VCaP (cell line): ENCODE measurements around the gene LMX1B.
A peak's percentile ranks its signal among the peaks of the same experiment; 100 is the strongest.

ENCODE experiments used
- H3K27ac ChIP-seq: fragments of 450-650 bp; 2 replicates; pipeline ENCODE4 v1.5.1; 2017
- CTCF ChIP-seq: fragments of 450-650 bp; conservative IDR thresholded peaks from 2 replicates; pipeline ENCODE4 v1.5.1; 2017; ENCODE audit warnings: mild to moderate bottlenecking, moderate library complexity

Gene LMX1B

GRCh38 chr9:126611592-126612325 is 2.0 kb upstream of the LMX1B start:
- H3K27ac ChIP-seq, result no peak overlapping the region
- peak; percentile 97 for TF ChIP-seq CTCF

GRCh38 chr9:126612326-126612812 is 1.4 kb upstream of the LMX1B start:
- no peak for TF ChIP-seq CTCF
- no peak overlapping the region for H3K27ac ChIP-seq

GRCh38 chr9:126612813-126613641 is 701 bp upstream of the LMX1B start:
- no peak for TF ChIP-seq CTCF
- H3K27ac ChIP-seq, result no peak overlapping the region

- no peak for TF ChIP-seq CTCF
- H3K27ac ChIP-seq, result no peak overlapping the region
Observed at GRCh38 chr9:126614088-126614454, 343 bp downstream of the LMX1B start.

GRCh38 chr9:126614455-126615244 is 922 bp downstream of the LMX1B start:
- H3K27ac ChIP-seq, result peak overlapping the region; percentile 3; the same call in 1 of the 2 replicates
- no peak for TF ChIP-seq CTCF

GRCh38 chr9:126615245-126615790 is 1.6 kb downstream of the LMX1B start:
- H3K27ac ChIP-seq, result peak overlapping the region; percentile 3; the same call in 1 of the 2 replicates
- TF ChIP-seq CTCF, result no peak
